ENCODE results near the gene PCMTD2.
"Not testable (repeated sequence)": the region's sequence is repeated elsewhere in the genome, so short reads cannot be mapped to it uniquely, and the experiment has no call there.

PCMTD2 gene

DNA sequence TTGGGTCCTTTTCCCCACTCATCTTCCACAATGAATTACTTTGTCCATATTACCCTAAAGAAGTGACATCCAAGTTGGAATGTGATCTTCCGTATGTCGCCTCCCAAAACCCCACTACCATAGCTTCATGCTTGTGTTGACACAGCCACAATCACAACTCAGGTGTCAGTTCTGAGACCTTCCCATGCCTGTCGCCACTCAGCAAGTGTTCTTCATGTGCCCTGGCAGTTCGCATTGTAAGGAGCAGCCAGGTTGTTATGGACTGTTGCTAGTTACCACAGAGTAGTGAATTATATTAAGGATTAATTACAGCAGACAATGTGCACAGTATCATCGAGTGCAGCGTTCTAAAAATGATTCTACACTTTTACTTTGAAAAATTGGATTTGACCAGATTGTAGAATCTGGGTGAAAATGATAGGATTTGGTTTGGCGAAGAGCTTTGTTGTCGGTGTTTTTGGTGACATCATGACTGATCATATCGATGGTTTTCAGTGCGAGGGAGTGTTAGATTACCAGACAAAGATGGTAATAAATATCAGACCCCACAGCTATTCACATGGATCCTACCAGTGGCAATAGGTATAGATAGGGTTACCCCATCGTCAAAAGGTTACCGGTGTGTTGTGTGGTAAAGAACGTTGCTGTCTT, 1.7 kb downstream of the PCMTD2 start:
- no peak for DNase-seq

DNA sequence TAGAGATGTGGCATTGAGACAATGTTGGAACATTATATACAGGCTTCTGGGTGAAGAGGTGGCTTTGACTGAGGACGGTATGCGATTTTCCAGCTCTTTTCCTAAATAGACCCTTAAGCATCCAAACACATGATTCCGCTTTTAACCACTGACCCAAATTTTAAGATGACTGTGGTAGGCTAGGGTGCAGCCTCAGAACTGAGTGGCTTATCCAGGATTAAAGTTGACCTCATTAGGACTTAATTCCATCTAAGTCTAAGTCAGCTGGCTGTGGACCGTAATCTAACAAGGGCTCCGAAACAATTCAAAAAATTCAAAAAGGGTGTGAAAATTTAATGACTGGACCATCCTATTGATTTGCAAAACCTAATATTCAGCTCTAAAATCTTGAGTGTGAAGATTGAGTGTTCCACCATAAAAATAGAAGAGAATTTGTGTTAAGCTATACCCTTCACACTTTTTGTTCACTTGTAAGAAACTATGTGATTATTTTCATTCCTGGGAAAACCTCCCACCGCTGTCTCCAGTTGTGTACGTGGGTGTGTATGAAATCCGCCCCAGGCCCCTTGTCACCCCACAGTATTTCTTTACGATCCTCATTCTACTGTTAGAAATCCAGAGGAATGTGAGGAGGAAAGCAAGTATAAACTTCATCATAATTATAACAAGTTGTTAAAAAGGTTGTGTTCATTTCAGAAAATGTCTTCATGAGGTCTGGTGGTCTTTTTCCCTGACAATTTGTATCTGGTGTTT, 2.7 kb downstream of the PCMTD2 start:
- no peak for DNase-seq

DNA sequence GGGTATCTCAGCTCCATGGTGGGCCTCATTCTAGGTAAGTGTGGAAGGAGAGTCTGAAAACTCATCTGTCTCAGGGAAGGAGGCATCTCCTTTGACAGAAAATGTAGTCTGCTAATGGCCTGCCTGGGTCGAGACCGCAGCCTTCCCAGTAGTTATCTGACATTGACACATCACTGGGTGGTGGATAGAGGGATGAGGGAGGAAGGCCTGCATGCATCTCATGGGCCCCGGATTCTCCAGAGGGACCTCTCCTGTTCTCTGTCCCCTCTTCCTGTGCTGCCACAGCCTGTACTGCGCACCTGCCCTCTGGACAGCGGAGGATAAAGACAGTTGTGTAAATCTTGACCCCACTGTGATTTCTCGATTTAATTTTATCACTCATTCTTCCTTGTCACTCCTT, 4.7 kb downstream of the PCMTD2 start:
- DNase-seq, result no peak

DNA sequence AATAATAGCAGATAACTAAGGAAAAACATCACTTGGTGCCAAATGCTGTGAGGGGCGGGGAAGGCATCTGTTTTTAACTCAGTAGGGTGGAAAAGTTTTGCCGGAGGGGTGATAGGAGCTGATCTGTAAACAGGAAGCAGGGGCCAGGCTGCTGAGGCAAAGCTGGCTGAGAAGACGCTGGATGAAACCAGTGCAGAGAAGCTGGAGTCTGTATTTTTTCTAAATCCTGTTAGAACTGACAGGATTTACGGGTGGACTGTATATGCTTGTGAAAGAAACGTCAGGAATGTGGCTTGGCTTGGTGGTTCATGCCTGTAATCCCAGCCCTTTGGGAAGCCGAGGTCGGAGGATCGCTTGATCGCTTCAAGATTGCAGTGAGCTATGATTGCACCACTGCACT, 5.6 kb downstream of the PCMTD2 start:
- DNase-seq, result no peak

DNA sequence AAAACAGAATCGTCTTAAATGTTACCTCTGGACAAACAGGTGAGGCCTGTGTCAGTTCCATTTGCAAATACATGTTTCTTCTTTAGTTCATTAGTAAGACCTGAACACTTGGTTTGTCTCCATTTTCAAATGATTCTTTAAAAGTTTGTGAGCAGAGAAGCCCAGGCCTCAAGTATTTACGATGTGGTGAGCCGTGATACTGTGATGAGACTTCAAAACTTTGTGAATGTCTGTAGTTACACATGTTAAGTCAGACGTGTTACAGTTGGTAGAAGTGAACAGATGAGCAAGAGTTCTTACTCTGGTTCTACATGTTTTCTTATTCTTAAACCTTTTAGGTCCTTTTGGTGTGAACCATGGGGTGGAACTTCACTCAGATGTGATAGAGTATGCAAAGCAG, 8.5 kb downstream of the PCMTD2 start:
- DNase-seq, result no peak

DNA sequence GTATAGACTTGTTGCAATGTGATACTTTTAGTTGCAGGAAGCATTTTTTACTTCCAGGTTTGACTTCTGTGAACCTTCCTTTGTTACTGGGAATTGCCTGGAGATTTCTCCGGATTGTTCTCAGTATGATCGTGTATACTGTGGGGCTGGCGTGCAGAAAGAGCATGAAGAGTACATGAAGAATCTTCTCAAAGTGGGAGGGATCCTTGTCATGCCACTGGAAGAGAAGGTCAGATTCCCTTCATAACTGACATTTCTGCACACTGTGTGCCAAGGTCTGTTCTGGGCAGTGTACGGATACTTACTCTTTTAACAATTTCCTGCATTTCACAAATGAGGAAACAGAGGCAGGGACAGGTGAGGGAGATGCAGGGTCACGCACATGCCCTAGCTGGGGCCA, 9.7 kb downstream of the PCMTD2 start:
- DNase-seq, result no peak

DNA sequence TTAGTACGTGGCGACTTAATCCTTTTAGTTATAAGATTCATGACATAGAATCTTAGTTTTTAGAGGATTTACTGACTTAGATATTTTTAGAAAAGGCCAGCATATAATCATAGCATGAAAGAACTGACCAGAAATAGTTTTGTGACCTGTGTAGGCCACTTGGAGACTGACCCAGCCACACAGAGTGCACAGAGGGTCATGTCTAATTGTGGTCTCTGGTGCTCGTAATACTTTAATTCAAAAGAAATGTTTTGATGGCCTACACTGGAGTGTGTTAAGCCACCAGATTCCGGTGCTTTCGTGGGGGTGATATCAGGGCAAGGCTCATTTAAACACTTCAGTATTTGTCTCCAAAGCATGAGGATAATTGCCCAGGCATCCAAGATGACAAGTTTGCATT, 11.4 kb downstream of the PCMTD2 start:
- DNase-seq, result no peak

DNA sequence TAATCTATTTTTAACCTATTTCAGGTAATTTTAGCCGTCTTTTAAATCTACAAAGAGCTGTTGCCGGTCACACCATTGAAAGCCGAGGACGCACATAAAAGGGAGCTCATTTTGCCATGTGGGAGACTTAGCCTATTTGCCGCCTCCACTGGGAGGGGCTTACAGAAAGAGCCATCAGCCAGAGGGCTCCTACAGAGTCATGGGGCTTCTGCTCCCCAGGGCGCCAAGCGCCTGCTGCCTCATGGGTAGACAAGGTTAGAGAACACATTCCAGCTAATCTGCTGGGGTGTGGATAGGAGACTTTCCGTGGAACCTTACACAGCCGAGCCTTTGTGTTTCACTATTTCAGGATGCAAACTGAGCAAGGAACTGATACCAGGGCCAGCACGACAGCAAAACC, 12.6 kb downstream of the PCMTD2 start:
- no peak for DNase-seq

DNA sequence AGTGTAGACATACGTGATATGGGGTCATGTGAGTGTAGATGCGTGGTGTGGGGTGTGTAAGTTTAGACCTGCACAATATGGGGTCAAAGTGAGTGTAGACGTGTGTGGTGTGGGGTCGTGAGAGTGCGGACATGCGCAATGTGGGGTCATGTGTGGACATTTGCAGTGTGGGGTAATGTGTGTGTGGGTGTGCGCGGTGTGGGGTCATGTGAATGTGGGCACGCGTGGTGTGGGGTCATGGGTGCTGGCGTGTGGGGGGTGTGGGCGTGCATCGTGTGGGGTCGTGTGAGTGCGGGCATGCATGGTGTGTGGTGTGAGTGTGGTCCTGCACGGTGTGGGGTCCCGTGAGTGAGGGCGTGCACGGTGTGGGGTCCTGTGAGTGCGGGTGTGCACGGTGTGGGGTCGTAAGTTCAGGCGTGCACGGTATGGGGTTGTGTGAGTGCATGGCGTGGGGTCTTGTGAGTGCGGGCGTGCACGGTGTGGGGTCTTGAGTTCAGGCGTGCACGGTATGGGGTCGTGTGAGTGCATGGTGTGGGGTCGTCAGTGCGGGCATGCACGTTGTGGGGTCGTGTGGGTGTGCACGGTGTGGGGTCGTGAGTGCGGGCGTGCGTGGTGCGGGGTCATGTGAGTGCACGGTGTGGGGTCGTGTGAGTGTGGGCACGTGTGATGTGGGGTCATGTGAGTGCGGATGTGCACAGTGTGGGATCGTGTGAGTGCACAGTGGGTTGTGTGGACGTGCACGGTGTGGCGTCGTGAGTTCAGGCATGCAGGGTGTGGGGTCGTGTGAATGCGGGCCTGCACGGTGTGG, 14.3 kb downstream of the PCMTD2 start:
- no peak for DNase-seq

DNA sequence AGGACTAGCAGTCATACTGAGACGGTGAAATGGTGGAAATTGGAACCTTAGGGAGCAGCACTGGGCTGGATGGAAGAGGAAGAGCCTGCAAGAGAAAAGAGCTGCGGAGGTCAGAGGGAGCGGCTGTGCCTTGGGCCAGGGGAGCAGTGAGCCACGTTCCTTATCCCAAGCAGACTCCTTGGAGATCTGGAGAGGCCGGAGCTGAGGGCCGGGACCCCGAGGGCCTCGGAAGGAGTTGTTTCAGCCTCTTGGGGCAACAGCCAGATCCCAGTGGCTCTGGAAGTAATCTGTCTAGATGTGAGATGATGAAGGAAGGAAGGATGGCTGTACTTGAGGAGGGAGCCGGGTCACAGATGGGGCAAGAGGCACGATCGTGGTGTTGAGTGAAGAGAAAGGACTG, 16.1 kb downstream of the PCMTD2 start:
- no peak for DNase-seq

DNA sequence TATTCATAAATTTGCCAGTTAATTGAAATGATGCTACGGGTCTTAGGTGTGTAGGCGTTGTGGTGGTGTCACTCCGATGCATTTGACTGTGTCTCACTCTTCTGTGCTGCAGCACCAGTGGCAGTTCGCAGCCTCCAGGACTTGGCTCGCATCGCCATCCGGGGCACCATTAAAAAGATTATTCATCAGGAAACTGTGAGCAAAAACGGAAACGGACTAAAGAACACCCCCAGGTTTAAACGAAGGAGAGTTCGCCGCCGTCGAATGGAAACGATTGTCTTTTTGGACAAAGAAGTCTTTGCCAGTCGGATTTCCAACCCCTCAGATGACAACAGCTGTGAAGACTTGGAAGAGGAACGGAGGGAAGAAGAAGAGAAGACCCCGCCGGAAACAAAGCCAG, 17.6 kb downstream of the PCMTD2 start:
- no peak for DNase-seq

DNA sequence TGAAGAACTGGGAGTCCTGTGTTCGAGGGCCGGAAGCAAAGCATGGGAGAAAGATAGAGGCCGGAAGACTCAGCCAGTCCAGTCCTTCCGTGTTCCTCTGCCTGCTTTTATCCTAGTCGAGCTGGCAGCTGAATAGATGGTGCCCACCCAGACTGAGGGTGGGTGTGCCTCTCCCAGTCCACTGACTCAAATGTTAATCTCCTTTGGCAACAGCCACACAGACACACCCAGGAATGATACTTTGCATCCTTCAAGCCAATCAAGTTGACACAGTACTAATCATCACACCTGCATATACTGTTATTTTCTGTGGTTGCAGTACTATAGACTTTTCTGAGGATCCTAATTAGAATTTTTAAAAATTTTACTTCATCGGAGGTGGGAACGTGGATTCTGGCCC, 21.3 kb downstream of the PCMTD2 start:
- DNase-seq, result no peak

DNA sequence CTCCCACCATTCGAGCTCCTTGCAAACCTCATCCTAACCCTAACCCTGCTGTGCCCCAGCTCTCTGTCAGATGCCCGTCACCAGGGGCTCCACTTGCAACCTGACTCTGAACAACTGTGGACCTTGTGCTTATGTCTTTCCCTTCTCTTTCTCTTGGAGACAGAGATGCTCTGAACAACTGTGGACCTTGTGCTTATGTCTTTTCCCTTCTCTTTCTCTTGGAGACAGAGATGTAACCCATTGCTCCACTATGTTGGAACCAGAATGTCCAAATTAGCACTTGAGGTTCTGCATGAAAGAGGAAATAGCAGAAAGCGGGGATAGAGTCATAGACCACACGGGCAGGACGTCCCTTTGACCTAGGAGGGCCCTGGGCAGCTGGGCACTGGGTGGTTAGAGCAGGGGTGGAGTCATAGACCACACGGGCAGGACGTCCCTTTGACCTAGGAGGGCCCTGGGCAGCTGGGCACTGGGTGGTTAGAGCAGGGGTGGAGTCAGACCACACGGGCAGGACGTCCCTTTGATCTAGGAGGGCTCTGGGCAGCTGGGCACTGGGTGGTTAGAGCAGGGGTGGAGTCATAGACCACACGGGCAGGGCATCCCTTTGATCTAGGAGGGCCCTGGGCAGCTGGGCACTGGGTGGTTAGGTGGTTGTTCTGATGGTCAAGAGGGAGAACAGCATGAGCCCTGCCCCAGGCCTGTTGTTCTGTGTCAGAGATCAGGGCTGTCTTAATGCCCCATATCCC, 22.2 kb downstream of the PCMTD2 start:
- DNase-seq, result no peak

DNA sequence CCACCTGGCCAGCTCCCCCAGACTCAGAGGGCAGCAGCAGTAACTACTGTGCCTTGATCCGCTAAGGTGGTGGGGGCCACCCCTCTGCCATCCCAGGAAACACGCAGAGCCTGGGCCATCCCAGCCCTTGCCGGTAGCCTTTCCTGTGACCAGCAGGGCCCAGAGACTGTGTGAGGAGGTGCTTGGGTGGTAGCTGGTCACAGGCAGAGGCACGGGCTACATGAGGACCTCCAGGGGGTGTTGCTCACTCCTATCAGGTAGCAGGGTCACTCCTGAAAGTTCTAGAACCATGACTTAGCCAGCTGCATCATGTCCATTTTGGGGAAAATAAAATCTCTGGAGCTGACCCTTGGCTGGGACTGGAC, 22.8 kb downstream of the PCMTD2 start:
- DNase-seq, result no peak

DNA sequence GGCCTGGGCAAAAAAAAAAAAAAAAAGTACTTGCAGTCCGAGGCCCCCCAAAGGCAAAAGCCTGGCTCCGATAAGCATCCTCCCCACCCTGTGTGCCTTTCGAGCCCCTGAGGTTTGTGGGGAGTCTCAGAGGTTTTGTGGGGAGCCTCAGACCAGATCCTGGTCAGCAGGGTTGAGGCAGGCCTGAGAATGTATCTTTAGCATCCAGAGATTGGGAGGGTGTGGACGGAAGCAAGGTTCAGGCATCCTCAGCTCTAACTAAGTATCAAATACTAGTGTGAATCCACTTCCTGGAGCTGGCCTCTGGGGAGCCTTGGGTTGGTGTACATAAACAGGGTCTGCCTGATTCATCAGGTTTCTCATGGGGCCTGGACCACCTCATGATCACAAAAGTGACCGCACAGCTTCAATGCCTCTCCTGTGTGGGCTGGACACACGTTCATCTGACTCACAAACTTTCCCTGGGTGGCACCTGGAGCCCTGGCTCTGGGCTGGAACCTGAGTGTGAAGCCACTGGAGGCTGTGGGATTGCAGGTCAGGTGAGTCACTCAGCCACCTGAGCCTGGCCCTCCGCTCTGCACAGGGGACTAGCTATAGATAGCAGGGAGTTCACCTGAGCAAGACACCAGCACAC, 24.4 kb downstream of the PCMTD2 start:
- no peak for DNase-seq

DNA sequence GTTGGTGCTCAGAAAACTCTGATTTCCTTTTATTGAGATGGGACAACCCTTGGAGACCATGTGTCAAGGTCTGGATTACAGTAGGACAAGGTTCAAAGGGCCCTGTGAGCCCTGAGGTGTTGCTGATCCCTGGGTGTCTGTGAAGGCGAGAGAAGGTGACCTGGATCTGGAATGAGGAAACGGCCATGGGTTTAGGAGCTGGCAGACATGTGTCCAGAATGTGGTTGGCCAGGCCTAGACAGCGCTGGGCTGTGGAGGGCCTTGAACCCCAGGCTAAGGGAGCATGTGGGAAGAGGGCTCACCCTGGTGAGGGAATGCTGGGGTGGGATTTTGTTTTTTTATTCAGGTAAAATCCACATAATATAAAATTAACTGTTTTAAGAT, 24.9 kb downstream of the PCMTD2 start:
- DNase-seq, result no peak

DNA sequence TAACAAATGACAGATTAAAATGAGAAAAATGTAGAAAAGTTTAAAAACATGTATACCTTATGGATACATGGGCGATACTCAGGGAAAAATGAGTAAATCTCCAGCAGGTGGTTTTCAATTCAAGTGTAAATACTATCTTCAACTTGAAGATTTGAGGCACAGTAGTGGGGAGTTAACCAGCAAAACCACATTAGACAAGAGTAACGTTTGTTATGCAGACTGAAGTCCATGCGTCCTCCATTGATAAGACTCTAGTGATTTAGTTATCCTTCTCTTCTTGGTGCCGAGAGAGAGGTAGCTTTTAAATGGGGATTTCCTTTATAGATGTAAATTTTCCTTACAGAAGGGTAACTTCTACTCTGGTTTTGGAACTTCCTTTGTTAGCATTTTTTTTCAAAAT, 28.1 kb downstream of the PCMTD2 start:
- DNase-seq, result no peak

DNA sequence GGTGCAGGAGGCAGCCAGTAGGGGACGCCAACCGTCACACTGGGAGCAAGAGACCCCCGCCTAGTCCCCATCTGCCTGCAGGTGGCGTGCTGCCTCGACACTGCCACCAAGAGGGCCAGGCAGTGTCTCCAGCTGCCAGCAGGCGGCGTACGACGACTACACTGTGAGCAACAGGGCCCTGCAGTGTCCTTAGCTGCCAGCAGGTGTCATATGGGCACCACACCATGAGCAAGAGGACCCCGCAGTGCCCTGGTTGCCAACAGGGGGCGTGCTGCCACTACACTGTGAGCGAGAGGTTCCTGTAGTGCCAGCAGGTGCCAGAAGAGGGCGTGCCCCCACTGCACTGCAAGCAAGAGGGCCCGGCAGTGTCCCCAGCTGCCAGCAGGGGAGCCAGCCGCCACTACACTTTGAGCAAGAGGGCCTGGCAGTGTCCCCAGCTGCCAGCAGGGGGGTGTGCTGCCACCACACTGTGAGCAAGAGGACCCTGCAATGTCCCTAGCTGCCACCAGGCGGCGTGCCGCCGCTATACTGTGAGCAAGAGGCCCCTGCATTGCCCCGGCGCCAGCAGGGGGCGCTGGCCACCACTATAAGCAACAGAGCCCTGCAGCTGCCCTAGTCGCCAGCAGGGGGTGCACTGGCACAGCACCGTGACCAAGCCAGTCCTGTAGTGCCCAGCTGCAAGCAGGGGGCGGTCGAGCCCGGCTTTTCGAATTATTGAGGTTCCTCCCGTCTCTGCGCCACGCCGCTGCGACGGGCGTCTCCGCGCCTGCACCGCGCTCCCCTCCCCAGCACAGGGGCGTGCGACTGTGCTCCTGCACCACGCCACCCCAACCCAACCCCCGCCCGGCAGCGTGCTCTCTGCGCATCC, 30.3 kb downstream of the PCMTD2 start:
- DNase-seq, result peak; percentile 7 to 27

DNA sequence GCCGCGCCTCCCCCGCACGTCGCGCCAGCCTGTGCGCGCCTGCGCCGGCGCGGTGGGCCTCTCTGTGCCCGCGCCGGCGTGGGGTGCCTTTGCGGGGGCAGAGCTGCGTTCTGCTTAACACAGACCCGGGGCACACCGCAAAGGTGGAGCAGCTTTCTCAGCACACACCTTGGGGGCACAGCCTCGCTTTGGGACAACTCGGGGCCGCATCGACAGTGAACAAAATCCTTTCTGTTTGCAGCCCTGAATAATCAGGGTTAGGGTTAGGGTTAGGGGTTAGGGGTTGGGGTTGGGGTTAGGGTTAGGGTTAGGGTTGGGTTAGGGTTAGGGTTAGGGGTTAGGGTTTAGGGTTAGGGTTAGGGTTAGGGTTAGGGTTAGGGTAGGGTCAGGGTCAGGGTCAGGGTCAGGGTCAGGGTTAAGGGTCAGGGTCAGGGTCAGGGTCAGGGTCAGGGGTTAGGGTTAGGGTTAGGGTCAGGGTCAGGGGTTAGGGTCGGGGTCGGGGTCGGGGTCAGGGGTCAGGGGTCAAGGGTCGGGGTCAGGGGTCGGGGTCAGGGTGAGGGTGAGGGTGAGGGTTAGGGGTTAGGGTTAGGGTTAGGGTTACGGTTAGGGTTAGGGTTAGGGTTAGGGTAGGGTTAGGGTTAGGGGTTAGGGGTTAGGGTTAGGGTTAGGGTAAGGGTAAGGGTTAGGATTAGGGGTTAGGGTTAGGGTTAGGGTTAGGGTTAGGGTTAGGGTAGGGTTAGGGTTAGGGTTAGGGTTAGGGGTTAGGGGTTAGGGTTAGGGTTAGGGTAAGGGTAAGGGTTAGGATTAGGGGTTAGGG, 31.1 kb downstream of the PCMTD2 start:
- not testable (repeated sequence) for DNase-seq

DNA sequence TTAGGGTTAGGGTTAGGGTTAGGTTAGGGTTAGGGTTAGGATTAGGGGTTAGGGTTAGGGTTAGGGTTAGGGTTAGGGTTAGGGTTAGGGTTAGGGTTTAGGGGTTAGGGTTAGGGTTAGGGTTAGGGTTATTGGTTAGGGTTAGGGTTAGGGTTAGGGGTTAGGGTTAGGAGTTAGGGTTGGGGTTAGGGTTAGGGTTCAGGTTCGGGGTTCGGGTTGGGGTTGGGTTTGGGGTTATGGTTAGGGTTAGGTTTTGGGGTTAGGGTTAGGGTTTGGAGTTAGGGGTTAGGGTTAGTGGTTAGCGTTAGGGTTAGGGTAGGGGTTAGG, 31.7 kb downstream of the PCMTD2 start:
- DNase-seq, result not testable (repeated sequence)

DNA sequence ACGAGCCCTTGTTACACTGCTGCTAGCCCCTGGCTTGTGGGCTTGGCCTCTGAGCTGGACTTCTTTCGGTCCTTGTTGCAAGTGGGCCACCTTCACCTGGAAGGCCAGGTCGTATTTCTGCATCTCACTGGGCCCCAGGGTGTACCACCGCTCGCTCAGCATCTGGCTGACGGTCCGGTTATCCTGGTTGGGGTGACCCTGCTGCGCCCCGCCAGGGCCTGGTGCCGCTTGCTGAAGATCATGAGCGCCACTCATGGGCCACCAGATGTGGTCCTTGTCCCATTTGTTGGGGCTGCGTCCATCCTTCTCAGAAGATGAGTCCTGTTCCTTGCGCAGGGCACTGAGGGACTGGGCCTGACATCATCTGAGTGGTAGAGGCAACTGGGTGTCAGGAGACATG, 36.6 kb downstream of the PCMTD2 start:
- DNase-seq, result not testable (repeated sequence)
